GM12891 (cell line): ENCODE measurements around the gene KCTD15.

Experiments used
- POLR2A ChIP-seq: IDR thresholded peaks from 2 replicates; pipeline ENCODE4 v1.6.1; 2011; ENCODE audit warnings: low read depth, low read length, control low read depth
- POLR2AphosphoS5 ChIP-seq: IDR thresholded peaks from 2 replicates; pipeline ENCODE4 v1.6.1; 2011; ENCODE audit warnings: low read depth, low read length, control low read depth
- TAF1 ChIP-seq: IDR thresholded peaks from 2 replicates; pipeline ENCODE4 v1.6.1; 2011; ENCODE audit warnings: low read depth, low read length, control low read depth

- TF ChIP-seq POLR2A = no peak
- TF ChIP-seq TAF1 = no peak
- TF ChIP-seq POLR2AphosphoS5 = no peak
Observed at GRCh38 chr19:33752945-33753344, 43.7 kb upstream of the KCTD15 start.
